ENCODE measurements around the gene ZNF311.

DNA sequence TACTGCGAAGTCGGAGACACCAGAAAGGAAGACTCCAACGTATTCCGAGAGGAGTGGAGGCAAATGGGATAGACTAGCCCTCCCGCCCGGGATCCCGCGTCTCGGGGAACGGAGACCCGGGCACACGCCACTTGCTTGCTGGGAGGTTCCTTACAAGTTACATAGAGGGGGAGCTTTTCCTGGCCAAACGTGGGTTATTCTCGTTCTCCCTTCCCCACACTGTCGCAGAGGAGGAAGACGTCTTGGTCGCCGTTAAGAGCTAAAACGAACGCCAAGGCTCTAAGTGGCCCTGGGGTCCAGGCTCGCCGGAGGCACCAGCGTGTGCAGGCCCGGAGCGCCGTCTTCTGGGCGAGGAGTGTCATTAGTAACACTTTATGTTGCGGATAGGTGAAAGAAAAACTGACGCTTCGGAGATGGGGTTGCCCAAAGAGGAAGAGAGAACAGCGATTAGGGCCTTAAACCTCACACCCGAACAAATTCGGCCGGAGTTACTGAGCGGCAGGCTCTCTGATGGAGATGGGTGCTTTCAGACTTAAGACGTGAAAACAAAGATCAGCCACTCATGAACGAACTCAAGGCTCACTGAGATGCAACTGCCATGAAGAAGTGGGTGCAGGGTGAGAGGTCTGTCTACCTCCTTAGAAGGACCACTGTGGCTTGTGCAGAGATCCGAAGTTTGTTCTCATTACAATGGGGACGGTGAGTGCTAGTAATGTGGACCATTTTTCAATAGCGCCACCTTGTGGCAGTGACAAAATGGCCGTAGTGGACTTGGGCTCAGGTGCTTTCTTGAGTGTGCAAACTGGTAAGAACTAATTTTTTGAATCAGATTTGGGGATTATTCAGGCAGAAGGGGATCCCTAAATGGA is 11.7 kb upstream of the ZNF311 start:
- TF ChIP-seq ZNF274 (IDR thresholded peaks at IDR 0.05; ENCODE audit: borderline replicate concordance, low read depth, low read length): no peak
- no peak for TF ChIP-seq HDAC6 (IDR thresholded peaks at IDR 0.05; ENCODE audit: low read depth, low read length)
- no peak for TF ChIP-seq LARP7 (IDR thresholded peaks at IDR 0.05)
